A204.1 (cell line): ENCODE results near the gene EHD1.

Experiments
- FAIRE-seq: peaks from 2 replicates; lab custom pipeline; 2012; peaks lifted over from hg19 to GRCh38; lab: Jason Lieb, UNC

EHD1 gene

DNA sequence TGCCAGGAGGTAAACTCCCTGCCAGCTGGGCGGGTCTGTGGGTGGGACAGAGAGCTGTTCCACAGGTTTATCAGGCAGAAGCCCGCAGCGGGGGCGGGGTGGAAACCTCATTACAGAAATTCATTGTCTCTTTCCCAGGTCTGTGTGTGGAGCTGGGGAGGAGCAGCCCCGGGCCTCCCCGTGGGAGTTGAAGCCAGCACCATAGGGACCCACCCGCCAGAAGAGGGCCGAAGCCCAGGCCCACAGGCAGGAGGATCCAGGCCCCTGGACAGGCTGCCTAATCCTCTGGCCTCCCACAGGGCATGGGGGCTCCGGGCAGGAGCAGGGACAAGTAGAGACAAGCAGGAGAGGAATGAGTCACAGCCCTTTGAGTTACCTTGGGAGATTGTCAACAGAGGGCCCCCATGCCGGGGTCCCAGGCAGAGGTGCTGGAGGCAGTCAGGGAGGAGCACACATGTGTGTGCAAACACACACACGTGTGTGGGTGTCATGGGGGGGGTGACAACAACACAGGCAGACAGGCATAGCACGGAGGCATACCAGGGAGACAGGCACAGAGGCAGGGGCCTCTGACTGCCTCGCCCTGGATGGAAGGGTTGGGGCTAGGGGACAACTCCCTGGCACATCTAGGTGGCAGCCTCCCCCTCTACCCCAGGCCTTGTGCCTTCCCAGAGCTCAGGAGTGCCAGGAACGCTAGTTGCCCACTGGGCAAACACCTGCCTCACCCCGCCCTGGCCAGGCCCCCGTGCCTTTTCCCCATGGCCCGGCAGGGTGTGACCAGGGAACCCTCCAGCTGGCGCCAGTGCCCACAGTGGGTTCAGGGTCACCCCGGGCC is 35.4 kb downstream of the EHD1 start:
- no peak for FAIRE-seq

- FAIRE-seq, result no peak
Measured at GRCh38 chr11:64842366-64842759, 36.1 kb downstream of the EHD1 start.

DNA sequence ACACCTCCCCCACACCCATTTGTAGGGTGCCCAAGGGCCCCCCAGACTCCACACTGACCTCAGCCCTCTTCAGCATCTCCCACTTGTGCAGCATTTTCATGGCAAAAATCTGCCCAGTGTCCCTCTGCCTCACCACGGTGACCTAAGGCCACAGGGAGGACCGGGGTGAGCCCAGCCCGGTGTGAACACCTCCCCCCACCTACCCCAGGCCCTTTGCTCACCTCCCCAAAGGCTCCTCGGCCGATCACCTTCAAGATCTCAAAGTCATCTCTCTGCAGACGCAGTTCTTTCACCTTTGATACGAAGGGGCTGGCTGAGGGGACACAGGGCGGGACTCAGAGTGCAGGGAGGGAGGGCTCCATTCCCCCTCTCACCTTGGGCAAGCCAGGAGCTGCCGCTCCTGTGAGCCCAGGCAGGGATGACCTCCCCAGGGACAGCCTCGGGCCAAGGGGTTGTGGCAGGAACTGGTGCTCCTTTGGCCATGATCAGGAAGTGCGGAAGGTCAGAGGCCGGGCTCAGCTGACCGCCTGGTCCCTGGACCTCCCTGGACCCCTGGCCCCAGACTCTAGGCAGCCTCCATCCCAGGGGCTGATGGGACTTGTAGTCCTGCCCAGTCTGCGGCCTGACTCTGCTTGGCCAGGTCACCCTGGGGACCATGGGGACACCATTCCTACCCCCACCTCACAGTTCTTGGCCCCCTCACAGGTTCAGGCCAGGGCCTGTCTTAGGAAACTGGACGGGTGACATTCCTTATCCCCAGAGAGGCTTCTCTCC is 36.6 kb downstream of the EHD1 start:
- FAIRE-seq, result no peak

GRCh38 chr11:64839887-64840782 is 38.3 kb downstream of the EHD1 start:
- FAIRE-seq, result no peak

DNA sequence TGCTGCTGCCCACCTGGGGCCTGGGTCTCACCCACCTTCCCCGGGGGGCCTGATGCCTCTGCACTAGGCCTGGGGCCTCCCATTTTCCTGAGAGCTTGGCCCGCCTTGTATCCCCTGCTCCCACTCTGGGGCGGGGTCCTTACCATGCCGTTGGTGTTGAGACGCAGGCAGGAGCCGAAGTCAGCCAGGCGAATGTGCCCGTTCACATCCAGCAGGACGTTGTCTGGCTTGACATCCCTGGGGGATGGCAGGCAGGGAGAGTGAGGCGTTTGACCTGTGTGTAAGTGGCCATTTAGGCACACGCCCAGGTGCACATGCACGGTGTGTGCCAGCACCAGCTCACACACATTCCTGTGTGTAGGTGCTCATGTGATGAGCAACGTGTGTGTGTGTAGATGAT is 39.1 kb downstream of the EHD1 start:
- FAIRE-seq, result no peak

- FAIRE-seq, result no peak
Measured at GRCh38 chr11:64838600-64839334, 39.7 kb downstream of the EHD1 start.

DNA sequence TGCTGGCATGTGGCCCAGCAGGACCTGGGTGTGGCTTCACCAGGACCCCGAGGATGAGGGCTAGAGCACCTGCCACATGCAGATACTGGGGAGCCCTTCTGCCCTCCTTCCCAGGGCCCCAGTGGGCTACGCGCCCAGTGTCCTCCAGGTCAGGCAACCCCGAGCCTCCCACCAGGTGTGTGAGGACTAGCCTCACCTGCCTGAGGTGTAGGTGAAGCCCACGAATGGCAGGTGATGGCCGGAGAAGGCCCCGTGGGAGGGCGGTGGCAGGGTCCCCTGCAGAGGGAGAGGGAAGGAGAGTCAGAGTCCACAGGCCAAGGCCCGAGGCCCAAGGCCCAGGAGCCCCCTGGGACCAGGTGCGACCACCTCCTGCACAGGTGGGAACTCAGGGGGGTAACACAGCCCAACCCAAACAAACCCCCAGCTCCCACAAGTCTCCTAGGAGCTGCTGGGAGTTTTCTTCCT is 40.5 kb downstream of the EHD1 start:
- FAIRE-seq, result no peak

- FAIRE-seq, result no peak
Measured at GRCh38 chr11:64836448-64837072, 41.9 kb downstream of the EHD1 start.

GRCh38 chr11:64835616-64836447 is 42.6 kb downstream of the EHD1 start:
- no peak for FAIRE-seq

- no peak for FAIRE-seq
Measured at GRCh38 chr11:64834723-64835615, 43.5 kb downstream of the EHD1 start.

DNA sequence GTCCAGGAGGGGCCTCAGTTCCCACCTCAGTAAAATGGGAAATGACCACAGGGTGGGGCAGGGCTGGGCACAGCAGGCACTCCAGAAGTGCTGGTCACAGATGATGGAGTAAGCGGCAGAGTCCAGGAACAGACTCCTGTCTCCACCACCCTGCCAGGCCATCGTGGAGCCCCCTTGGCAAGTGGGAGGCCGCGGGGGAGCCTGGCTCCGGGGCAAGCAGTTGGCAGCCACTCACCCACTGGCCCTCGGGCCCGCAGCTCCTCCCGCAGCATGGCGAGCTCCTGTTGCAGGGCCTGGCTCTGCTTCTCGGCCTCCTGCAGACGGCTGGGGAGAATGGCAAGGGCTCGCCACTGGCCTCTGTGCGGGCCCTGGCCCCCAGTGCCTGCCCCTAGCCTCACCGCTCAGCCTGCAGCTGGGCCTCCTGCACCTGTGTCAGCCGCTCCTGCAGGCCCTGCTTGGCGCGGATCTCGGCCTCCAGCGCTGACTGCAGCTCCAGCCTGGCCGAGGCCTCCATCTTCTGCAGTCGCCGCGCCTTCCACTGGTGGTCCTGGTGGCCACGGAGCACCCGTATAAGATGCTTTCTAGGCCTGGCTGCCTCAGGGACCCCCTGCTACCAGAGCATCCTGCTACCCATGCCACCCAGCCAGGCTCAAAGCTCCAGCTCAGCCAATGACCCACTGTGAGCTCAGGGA is 44.2 kb downstream of the EHD1 start:
- no peak for FAIRE-seq

- FAIRE-seq, result no peak
Measured at GRCh38 chr11:64833509-64833908, 44.9 kb downstream of the EHD1 start.

DNA sequence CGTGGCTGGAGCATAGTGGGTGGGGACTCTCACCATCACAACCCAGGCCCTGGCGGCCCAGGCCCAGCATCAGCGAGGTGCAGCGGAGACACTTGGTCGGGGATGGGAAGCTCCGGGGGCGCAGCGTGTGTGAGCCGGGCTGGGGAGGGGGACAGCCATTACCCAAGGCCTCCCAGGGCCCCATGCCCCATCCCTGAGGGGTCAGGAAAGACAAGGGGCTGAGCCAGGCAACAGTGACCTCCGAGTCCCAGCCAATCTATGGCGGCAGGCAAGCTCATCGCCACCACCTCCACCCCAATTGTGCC is 45.3 kb downstream of the EHD1 start:
- FAIRE-seq, result no peak

GRCh38 chr11:64832467-64833197 is 45.8 kb downstream of the EHD1 start:
- no peak for FAIRE-seq

DNA sequence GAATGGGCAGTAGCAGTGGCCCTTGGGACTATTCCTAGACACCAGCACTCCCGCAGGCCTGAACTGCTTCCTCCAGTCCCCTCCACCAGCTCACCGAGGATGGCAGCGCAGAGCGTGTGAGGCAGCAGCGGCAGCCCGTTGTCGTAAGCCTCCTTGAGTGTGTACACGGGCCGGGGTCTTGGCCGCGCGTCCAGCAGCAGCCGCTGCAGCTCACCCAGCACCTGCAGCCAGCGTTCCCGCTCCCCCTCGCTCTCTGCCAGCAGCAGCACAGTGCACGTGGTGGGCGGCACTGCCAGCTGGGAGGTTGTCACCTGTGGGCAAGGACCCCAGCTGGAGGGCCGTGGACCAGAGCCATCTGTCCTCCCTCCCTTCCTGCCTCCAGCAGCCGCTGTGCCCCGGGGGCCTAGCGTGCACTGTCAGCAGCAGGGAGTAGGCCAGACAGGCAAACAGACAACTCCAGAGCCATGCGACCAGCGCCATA is 47.0 kb downstream of the EHD1 start:
- no peak for FAIRE-seq

DNA sequence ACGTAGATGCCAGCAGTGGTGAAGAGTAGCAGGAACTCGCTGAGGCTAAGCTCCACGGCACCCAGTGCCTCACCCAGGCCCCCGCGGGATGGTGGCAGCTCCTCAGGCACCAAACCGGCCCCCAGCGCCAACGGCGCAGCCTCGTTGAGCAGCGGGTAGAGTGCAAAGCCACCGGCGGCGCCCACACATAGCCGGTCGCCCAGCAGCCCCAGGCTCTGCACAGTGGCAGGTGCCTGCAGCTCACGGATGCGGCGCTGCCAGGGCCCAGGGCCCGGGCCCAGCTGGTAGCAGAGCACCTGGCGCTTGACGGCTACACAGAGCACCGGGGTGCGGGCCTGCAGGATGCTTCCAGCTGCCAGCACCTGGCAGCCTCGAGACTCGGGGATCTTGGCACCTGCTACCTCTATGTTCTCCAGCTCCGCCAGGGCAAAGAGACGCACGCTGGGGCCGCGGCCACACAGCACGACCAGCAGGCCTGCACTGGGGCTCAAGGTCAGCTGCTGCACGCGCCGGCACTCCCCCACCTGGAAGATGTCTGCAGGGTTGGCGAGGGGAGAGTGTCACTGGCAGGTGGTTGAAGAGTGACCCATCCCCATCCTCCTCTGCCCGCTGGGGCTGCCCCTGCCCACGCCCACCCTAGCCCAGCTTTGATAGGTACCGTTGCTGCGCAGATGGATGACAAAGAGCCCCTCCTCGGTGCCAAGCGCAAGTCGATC is 48.7 kb downstream of the EHD1 start:
- FAIRE-seq, result no peak

- FAIRE-seq, result no peak
Measured at GRCh38 chr11:64827451-64827839, 51.0 kb downstream of the EHD1 start.
